Stimulated activated CD4-positive, alpha-beta T cell treated with anti-CD3 and anti-CD28 coated beads, Interleukin-2, amount 100 ng/mL, for 4 hours (primary cell): ENCODE data around the gene DDOST.
A peak's percentile ranks its signal among the peaks of the same experiment; 100 is the strongest.

Experiments used
- DNase-seq: peaks from one replicate; pipeline ENCODE4 v3.0.0-alpha.2; 2020; ENCODE audit warnings: low read depth

Gene DDOST

GRCh38 chr1:20660363-20660762, 806 bp downstream of the DDOST start:
- no peak for DNase-seq

- no peak for DNase-seq
Observed at GRCh38 chr1:20658166-20658915, 2.8 kb downstream of the DDOST start.

DNA sequence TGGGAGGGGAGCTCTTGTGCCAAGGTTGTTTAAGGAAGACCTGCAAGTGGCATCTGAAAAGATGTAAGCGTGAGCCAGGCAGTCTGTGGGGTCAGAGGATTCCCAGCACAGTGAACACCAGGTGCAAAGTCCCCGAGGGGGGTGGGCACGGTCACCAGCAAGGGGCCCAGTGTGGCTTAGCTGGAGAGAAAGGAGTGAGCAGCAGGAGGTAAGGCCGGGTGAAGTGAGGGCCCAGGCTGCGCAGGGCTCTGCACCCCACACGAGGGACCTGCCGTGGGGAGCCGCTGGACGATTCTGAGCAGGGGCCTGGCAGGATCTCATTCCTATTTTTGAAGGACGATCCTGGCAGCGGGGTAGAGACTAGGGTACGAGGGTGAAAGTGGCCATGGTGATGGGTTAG, 4.1 kb downstream of the DDOST start:
- no peak for DNase-seq

DNA sequence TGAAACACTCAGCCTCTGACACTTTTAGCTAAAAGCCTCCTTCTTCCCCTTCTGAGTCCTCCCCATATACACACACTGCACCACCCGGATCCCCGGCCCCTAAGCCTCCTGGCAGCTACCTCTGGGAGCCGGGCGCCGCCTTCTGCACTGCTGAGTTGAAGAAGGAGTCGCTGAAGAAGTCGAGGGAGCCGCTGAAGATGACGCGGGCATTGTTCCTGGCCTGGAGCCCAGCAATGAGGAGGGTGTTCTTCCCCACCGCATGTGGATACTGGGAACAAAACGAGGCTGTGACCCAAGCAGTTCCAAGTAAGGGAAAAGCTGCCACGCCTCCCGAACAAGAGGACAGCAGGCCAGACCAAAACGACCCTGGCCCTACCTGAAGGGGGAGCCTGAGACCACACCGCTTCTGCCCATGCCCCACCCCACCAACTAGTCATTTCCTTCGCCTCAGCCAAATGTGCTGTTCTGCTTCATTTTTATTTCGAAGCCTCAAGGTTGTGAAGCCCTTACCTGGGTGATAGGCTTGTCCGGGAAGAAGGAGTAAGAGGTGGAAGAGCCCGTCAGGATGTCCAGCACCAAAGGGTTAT, 7.0 kb downstream of the DDOST start:
- DNase-seq: no peak

- no peak for DNase-seq
Observed at GRCh38 chr1:20652300-20652699, 8.9 kb downstream of the DDOST start.

DNA sequence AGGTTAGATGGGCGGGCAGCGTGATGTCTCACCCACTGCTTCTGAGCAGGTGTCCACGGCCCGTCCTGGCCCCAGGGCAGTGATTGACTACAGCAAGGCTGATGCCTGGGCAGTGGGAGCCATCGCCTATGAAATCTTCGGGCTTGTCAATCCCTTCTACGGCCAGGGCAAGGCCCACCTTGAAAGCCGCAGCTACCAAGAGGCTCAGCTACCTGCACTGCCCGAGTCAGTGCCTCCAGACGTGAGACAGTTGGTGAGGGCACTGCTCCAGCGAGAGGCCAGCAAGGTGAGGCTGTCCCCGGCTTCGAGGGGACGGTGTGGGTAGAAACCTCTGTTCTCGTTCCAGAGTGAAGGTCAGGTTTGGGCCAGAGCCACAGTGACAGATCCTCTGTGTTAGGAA, 12.2 kb downstream of the DDOST start:
- no peak for DNase-seq

DNA sequence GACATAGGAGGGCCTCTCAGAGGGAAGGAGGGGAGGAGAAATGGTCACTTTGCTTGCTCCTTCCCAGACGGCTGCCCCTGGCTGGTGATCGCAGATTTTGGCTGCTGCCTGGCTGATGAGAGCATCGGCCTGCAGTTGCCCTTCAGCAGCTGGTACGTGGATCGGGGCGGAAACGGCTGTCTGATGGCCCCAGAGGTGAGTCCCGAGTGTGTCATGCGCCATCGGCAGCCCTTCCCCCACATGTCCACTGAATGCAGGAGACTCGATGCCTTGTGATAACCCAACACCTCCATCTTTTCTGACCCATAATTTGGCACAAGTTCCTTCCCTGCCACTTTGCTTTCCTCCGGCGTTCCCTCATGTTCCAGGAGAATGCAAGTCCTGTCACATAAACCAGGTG, 12.7 kb downstream of the DDOST start:
- no peak for DNase-seq

DNA sequence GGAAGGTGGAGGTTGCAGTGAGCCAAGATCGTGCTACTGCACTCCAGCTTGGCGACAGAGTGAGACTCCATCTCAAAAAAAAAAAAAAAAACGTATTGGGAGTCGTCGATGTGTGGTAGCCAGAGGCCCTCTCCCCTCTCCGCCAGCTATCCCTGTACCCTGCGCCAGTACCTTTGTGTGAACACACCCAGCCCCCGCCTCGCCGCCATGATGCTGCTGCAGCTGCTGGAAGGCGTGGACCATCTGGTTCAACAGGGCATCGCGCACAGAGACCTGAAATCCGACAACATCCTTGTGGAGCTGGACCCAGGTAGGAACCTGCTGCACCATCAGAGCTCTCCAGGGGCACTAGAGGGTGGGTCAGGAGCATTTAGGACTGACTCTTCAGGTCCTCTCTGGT, 15.8 kb downstream of the DDOST start:
- no peak for DNase-seq

- DNase-seq: no peak
Observed at GRCh38 chr1:20644416-20644815, 16.8 kb downstream of the DDOST start.

DNA sequence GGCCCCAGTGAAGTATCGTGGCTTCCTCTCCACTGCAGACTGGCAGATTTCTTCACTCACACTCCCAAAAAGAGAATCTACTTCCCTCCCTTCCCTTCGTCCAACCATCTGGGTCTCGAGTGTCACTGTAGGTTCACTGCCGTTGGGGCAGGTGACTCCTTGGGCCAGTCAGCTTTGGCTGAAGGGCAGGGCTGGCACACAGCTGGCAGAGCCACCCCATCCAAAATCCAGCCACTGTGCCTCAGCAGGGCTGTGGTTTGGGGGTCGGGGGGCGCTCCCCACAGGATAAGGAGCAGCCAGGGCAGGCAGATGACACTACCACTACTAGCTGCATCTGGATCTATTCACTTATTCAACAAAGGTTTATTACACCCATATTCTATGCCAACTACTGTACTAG, 18.1 kb downstream of the DDOST start:
- DNase-seq: no peak

GRCh38 chr1:20641975-20642374, 19.2 kb downstream of the DDOST start:
- DNase-seq: no peak

DNA sequence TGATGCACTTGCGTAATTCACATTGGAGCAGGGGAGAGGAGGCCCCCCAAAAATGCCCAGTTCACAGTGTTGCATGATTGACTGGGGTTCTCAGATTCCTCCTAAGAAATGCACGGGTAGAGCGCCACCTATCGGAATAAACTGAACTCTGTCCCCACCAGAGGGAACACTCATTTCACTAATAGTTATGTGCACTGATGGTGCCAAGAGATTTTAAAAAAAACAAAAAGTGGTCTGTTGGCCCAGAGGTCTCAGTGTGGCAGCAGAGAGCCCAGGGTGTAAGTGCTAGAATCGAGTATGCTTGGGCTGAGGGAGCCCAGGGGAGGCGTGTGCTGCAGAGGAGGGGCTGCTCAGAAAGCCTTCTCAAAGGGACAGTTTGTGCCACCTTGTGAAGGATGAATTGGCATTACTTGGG, 21.0 kb downstream of the DDOST start:
- peak; percentile 30 for DNase-seq

DNA sequence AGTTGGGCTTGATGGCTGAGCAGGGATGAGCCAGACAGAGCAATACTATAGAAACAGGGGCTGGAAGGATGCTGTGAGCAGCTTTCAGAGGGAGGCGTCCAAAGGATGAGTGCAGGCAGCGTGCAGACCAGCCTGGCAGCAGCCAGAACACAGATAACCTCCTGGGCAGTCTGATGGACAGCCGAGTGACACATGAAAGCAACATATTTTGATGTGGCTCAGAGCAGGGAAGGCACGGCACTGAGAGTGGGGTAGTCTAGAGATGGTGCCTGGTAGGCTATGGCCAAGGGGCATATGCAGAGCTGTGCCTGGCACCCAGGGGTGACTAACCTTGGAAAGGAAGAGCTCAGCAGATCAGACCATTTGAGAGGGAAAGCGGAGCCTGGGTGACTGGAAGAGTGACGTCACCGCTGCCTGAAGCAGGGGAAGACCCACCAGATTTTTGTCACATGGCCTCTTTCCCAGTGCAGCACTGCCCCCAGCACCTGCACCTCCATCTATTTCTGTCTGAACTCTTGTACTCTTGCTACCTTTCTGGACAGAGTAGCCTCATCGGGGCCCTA, 24.3 kb downstream of the DDOST start:
- DNase-seq: no peak

DNA sequence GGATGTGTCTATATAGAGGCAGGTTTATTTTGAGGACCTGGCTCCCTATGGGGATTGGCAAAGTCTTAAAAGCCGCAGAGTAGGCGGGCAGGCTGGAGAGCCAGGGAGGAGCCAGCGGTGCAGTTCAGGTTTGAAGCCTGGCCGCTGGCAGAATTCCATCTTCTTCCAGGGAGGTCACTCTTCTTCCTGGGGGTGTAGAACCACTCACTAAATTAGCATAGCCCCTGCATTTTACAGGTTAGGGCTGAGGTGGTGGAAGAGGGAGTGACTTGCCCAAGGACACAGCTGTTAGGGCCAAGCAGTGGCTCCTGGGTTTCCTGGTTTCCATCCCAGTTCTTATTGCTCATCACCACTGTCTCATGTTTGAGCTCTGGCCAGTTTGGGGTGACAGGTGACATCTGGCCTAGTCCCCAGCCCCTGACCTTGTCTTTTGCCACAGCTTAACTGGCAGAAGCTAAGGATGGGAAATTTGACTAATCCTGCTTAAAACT, 26.5 kb downstream of the DDOST start:
- no peak for DNase-seq

DNA sequence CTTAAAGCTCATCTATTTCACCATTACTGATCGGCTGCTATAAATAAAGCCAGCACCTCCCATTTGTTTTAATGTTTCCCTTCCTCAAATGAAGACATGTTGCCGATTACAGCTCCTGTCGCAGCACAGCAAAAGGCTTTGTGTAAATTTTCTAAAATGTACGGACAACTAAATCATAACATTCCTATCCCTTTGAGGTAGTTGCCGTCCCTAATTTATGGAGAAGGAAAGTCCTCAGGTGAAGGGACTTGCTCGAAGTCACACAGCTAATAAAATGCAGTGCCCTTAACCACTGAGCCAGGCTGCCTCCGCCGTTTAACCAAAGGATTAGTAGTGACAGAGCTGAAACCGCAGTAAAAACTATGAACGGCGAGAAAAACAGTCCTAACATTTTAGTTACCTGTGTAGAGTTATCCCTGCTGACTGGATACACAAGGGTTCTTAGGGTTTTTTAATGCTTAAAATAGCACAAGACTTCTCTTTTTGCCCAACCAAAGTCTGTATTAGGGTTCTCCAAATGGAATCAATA, 27.0 kb downstream of the DDOST start:
- DNase-seq: no peak

GRCh38 chr1:20633190-20634064, 27.7 kb downstream of the DDOST start, which contains the start of gene PINK1:
Gene PINK1 (plus strand): TSS chr1:20633458. CDS start chr1:20633549, 91 bp downstream.
- DNase-seq: peak; percentile 73

DNA sequence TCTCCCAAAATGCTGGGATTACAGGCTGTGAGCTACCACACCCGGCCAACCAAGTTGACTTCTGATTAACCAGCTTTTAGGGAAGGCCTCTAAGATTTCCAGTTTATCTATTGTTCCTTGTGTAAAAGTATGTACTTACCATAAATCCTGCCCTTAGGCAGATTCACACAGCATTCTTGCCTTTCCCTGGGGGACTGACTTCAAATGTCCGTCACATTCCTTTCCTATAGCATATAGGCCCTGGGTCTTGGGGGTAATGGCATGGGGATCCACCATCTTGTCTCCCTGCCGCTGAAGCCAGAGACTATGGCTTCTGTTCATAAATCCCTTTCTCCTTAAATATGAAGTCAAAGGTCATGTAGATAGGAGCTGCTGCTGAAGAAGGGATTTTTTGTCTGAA, 28.8 kb downstream of the DDOST start:
- DNase-seq: no peak

DNA sequence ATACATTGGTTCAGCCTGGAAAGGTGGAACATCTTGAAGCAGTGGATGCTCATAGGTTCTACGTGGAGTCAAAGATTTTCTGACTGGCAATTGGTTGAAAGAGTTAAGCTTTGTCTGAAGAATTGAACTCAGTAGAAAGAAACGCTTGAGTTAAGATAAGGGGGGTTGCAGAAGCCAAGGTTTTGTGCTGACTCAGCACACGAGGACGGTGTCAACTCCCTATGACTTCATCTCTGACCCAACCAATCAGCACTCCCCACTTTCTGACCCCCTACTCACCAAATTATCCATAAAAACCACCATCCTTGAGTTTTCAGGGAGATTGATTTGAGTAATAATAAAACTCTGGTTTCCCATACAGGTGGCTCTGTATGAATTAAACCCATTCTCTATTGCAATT, 30.4 kb downstream of the DDOST start:
- DNase-seq: no peak

GRCh38 chr1:20626524-20626923, 34.6 kb downstream of the DDOST start:
- DNase-seq: no peak

- no peak for DNase-seq
Observed at GRCh38 chr1:20626098-20626427, 35.1 kb downstream of the DDOST start.

DNA sequence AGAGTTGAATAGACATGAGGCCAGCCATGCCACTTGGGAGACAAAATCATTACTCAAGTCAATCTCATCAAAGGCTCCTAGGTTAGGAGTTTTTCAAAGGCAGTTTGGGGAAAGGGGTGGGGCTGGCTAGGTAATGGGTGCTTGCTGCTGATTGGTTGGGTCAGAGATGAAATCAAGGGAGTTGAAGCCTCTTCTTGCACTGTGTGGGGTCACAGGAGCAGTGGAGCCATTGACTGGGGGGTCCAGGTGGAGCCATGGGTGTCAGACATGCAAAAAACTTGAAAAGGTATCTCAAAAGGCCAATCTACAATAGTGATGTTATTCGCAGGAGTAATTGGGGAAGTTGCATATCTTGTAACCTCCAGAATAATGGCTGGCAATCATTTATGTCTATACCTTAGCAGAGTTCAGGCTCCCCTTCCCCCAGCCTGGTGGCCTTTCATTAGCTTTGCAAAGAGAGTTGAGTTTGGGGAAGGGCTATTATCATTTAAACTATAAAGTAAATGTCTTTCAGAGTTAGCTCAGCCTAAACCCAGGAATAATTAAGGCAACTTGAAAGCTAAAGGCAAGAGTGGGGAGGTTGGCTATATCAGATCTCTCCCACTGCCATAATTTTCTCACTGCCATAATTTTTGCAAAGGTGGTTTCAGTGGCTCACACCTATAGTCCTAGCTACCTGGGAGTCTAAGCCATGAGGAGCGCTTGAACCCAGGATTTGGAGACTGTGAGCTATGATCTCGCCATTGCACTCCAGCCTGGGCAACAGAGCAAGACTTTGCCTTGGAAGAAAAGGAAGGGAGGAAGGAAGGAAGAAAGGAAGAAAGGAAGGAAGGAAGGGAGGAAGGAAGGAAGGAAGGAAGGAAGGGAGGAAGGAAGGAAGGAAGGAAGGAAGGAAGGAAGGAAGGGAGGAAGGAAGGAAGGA, 35.7 kb downstream of the DDOST start:
- no peak for DNase-seq
